EL (cell line): Measurements from ENCODE around the gene CYTH3.

ENCODE experiments used
- DNase-seq: peaks from one replicate; pipeline ENCODE4 v3.0.0-alpha.2; 2016

CYTH3 gene

DNA sequence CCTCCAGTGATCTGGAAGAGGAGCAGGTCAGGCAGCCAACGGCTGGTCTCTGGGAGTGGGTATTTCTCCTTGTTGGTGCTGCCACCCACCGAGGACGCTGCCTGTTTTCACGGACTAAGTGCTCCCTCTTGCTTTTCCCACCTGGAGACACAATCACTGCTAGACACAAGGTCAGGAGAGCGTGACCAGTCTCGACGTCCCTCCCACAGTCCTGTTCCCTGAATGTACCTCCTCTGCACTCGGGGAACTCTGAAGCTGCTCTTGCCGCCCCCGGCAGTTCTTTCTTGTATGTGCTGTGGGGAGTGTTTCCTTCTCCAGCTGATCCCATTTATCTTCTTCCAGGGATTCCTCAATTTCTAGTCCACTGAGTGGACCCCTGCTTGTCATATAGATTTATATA is 89.4 kb downstream of the CYTH3 start:
- DNase-seq = no peak

DNA sequence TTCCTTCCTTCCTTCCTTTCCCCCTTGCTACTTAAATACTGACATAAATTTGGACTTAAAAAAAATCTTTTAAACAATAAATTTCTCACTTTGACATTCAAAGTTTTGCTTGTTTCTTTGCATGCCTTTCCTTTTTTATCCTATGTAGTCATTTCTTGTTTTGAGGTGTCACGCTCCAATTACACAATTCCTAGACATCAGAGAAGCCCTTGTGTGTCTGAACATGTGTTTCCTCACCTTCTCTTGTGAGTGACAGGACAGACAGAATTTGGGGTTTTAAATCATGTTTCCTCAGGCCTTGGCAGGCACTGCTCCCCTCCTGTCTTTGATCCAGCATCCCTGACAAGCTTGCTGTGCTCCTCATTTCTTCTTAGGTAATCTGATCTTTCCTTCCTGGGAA is 91.3 kb downstream of the CYTH3 start:
- DNase-seq = no peak

DNA sequence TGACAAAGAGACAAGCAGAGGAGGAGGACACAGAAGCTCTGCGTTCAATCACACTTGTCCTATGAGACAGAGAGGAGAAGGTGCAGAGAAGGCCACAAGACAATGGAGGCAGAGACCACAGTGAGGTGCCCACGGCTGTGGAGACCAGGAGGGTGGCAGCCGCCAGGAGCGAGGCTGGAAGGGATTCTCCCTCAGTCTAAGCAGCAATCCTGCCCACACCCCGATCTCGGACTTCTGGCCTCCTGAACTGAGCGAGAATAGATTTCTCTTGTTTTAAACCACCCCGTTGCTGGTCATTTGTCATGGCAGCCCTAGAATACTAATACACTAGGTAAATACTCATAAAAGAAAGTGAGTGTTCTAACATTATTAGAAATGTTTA is 92.1 kb downstream of the CYTH3 start:
- DNase-seq = no peak

DNA sequence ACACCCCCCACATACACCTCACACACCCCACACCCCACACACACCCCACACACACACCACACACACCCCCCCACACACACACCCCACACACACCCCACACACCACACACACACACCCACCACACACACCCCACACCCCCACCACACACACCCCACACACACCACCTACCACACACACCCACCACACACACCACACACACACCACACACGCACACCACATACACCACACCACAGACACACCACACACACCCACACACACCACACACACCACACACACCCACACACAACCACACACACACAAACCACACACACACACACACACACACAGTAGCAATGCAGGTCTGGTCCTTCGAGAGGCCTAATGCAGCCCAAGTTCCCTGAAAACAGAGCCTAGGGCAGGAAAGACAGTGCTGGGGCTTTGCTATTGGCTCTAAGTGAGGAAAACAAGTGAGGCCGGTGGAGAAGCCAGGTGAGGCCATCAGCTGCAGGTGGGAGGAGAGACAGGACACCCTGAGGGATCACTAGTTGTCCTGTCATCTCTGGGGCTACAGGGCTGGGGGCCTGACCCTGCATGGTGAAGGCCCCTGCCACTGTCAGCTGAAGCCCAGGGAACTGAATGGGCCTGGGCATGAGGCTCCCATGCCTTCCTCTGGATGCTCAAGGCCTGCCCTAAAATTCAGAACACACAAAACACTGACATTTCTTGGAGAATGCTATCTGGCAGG is 92.6 kb downstream of the CYTH3 start:
- no peak for DNase-seq

DNA sequence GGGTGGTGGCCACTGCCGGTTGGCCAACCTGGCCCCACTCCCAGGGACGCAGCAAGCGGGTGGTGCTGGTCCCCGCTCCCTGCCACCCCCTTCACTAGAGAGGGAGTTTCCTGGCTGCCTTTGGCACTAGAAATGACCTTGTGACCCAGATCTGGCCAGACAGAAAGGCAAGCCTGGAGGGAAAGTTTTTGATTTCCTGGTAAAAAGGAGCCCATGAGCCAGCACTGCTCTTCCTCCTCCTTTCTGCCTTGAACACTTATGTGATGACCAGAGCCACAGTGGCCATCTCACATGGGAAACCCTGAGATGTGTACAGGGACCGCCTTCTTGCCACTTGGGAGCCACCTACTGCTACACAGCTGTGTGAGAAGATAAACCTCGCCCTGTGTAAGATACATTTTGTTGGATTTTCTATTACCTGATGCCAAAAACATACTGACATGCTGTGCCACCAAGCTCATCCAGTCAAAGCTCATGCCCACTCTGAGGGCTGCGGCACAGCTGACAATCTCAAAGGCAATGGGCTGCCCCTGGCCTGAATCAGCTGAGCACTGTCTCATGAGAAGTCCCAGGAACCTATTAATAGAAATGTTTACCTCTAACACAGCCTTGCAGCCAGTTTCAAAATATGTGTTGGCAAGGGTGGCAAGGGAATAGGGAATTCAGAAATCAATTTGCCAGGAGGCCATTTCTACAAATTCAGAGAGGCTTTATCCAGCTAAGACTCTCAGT is 94.0 kb downstream of the CYTH3 start:
- no peak for DNase-seq

DNA sequence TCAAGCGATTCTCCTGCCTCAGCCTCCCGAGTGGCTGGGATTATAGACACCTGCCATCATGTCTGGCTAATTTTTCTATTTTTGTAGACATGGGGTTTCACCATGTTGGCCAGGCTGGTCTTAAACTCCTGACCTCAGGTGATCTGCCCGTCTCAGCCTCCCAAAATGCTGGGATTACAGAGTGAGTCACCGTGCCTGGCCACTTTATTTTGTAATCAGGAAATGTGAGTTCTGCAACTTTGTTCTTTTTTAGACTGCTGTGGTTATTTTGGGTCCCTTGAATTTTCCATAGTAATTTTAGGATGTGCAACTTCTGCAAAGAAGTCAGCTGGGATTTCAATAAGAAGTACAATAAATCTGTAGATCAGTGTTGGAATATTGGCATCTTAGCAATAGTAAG is 96.8 kb downstream of the CYTH3 start:
- peak; percentile 46 for DNase-seq

DNA sequence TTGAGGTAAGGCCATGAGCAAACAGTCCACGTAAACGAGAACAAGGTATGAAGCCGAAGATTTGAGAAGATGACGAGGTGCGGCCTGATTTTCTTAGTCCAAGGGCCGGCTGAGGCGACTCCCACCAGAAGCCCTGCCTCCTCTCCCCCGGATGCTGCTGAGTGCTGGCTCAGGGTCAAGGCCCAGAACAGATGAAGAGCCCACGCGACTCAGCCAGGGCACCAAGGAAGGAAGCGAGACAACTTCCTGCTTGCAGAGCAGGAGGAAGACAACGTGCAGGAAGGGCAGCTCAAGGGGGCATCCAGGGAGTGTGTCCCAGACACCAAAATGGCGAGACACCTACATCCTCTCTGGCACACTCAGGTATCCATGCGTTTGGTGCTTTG is 99.5 kb downstream of the CYTH3 start:
- DNase-seq = peak; percentile 29

DNA sequence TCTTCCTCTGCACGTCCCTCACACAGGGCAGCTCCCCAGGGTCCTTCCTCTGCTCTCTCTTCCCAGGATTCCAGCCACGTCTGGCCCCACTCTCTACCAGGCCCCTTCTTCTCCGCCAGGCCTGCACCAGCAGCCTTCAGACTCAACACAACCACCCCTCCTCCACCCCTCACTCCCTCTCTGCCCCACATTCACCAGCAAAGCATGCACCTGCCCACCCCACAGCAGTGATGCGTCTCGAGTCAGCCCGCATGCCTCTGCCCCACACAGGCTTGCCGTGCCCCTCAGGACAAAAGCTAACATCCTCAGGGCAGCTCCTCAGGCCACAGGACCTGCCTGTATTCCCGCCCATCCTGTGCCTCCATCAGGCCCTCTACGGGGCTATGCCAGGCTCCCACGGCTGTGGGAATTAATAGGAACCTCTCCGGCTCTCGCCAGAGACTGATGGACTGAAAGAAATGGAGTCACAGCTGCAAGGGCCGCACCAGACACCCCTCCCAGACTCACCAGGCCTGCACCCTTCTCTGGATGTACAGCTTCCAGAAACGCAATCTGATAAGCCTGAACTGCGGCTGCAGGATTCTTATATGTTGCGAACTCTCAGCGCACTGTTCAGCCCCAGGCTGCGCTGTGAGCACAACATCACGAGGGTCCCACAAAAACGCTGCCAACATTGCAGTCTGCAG is 100.1 kb downstream of the CYTH3 start:
- peak; percentile 45 for DNase-seq

DNA sequence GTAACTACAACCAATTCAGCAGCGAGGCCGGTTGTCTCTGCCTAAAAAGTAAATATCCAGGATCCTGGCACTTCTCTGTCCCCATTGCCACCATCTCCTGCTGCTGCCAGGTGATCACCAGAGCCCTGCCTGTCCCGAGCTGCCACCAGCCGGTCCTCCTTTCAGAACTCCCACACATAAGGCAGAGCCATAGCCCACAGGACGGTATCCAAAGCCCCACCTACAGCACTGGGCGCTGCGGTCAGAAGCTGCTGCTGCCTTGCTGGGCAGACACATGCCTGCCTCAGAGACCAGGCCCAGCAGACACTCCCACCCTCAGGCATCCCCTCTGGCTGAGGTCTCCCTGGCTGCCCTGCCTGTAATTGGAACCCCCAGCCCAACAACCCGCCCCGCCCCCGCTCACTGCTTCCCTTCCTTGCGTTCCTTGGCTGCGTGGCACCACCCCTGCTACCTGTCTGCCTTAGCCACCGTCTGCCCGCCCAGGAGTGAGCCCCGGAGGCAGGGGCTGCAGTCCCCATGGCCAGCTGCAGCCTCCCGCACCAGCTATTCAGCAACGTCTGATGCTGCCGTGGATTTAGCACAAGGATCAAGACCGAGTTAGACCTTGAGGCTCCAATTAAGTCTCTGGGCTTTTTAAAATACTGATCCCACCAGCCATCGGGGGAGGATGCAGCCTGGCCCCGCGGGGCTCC is 100.7 kb downstream of the CYTH3 start:
- no peak for DNase-seq

DNA sequence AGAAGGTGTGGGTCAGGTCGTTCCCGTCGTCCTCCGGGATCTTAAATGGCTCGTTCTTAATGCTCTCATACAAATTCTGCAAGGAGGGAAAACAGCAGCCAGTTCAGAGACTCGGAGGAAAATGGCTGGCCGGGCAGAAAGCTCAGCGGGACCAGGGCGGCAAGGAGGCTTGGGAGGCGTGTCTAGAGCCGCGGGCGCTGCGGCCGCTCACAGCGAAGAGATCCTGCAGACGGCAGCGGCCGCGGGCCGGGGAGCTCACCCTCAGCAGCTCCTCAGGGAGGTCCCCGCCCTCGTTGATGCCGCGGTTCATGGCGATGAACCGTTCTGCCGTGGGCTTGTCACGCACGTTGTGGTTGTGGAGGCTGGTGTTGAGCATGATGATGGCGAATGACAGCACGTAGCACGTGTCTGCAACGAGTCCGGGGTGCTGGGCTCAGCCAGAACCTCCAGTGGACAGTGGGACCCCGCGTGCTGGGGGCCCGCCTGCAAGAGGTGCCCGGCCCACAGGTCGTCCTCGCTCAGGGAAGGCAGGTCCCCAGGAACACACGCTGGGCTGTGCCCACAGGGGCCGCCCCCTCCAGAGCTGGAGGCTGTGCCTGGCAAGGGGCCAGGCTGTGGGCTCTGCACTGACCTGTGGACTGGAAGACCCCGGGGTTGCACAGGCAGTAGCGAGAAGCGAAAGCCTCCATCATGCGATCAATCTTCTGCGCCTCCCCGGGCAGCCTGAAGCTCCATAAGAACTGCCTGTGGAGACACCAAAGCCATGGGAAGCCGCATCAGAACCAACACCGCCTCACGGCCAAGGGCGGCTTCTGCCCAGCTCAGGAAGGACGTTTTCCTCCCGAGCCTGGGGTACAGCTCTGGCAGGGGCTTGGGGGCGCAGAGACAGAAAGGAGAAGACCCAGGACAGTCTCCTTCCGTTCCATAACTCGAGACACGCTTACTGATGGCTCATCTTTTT is 101.6 kb downstream of the CYTH3 start:
- no peak for DNase-seq

DNA sequence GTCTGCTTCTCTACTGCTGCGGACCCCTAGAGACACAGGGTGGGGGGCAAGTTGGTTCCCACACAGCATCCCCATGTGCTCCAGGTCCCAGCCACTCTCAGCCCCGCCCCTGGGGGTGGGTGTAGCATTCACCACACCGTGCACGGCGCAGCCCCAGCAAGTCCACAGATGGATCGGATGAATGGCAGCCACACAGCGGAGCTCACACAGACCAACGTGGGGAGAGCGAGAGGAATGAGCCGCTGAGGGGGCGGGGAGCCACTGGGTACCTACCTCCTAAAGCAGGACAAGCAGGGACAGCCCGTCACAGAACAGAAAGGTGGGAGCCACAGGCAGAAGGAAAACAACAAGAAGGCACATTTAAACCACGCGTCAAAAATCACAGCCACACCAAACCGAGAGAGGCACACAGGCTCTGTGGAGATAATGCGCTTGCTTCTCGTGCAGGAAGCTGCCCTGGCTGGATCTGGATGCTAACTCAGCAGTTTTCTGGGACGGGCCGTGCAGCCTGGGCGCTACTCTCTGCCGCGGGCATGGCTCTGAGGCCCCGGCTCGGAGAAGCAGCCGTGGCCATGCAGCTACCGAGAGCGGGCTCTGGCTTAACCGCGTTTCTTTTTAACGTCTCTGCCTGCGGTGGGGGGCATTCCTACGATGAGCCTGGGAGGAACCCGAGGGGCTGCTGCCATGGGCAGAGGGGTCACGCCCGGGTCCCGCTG is 102.5 kb downstream of the CYTH3 start:
- DNase-seq = no peak

DNA sequence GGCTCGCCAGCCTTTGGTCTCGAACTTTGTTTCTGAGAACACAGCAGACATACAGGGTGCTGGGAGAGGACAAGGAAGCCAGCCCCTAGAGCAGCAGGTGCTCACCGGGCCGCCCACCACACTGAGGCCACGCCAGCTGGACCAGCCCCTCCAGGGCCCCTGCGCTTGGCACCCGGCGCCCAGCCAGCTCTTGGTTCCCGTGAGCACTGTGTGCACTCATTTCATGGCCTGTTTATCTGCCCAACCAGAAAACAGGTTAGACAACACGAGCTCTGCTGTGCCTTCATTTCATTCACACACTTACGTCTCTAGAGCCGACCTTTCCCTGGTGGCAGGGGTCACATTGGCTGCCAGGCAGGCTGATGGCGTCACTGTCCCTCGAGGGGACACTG is 104.0 kb downstream of the CYTH3 start:
- no peak for DNase-seq

DNA sequence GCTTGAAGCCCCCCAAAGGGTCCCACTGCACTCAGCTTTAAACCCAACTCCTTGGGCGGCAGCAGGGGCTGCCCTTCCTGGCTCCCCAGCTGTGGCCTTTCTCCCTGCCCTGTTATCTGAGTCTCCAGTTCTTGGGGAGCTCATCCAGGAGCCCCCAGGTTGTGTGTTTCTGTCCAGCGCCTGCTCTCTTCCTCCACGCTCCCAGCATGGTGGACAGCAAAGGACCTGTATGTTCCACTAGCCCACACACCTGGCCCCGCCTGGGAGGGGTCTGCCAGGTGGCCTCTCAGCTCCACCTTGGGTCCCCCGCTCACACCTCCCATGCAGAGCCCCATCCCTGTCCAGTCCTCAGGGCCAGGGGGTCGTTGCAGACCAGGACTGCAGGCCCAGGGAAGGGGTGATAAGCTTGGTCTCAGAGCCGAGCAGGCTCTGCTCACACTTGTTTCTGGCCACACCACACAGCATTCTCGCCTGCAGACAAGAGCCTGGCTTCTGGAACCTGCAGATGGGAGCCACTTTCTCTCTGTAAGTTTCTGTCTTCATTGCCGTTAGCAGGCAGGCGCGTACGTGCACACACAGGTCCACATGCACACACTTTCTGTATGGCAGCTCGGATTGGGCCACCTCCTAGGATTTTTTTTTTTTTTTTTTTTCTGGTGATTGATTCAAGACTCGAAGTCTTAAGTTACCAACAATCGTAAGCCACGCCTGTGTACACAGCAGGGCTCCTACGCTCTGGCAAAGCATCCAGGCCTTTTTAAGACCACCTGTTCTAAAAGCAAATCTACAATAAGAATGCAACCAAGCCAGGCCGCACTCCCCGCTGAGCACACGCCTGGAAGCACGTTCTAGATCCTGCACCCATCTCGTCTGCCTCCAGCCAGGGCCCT is 104.6 kb downstream of the CYTH3 start:
- DNase-seq = no peak

DNA sequence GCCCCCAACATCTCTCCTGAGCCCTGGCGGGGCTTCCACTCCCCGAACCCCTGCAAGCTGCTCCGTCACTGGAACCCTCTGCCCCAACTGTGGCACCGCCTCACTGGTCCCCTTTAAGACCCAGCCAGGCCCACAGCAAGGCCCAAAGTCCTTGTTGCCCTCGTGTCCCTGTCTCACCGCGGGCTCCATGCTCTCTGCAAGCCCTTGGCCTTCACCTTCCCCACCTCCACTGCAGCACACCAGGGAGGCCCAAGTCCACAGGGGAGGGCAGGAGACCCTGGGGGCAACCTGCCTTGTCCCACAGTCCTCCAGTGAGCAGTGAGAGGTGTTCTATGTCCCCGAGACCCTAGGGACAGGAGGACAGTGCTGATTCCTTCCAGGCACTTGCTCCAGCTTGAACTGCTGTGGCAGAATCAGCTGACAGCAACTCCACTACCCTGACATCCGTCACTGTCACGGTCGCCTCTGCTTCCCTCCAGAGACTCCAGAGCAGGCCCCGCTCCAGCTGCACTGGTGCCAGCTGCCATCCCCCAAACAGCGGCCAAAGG is 105.3 kb downstream of the CYTH3 start:
- DNase-seq = no peak

DNA sequence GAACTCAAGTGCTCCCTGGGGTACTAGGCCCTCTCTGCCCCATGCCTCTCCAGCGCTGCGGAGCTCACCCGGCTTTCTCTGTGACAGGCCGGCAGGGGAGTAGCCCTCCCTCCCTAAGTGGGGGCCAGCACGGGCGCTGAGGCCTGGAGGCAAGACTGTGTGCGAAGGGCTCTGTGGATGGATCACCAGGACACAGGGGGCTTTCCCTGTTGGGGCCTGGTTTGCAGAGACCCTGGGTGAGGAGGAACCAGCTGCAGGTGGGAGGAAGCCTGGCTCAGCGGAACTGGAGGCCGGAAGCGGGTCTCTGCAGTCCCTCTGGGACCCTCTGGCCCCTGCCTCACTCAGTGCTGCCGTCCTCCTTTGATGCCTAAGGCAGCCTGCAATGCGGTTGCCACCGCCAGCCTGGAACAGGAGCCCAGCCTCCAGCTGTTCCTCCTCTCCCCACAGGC is 106.0 kb downstream of the CYTH3 start:
- DNase-seq = no peak

DNA sequence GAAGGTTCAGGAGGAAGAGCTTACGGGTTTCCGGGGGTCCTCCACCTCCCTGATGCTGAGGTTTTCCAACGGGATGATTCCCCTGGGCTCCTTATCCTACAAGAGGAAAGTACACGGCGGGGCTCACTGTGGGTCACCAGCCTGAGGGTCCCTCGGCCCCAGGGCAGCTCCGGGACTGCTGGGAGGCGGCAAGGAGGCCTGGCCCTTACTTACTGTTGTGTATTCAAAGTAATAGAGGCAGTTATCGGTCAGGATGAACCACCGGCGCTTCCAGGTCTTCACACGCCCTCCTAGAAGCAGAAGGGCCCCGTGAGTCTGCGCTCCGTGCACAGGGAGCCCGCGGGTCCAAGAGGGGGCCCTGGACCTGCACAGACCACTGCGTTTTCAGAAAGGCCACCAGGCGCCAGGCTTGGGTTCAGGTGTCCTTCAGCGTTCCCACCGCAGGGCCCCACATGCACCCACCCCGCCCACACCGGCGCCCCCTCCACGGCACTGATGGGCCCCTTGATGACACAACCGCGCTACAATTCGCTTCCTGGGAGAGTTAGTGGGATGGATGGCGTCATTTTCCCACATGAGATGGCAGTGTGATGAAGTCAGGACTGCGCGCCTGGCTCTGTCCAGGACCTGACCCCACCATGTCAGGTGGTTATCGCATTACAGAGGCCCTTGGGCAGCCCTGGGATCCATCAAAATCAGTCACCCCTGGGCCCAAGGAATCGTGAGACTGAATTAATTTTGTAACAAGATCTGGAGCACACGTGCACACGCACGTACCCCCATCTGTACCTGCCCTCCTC is 106.7 kb downstream of the CYTH3 start:
- no peak for DNase-seq

DNA sequence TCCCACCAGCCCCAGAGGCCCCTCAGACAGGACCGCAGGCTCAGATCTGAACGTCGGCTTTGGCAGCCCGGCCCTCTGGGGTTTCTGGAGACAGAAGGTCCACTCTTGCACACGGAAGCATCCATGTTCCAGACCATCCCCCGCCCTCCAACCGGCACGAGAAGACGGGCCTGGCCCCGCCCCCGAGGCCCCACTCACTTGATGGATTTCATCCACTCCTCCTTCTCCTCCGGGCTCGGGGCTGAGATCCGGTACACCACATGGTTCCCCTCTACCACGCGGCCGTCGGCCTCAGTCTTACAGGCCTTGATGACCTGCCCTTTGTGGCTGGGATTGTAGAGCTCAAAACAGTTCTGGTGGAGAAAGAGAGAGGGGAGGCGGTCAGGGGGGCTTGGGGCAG is 107.3 kb downstream of the CYTH3 start:
- no peak for DNase-seq

DNA sequence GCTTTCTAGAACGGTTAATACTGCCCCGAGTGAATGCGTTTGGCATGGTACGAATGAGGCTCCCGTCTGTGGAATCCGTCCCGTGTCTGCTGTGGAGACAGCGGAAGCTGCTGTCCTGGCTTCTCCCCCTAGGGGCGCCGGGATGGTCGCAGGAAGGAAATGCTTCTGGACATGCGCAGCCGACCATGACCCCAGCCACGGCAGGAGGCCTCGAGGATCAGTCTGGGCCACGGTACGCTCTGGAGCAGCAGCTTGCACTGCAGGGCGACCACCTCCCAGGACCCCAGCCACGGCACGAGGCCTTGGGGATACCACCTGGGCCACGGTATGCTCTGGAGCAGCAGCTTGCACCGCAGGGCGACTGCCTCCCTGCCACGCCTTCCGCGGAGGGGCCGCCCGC is 107.9 kb downstream of the CYTH3 start:
- DNase-seq = no peak

DNA sequence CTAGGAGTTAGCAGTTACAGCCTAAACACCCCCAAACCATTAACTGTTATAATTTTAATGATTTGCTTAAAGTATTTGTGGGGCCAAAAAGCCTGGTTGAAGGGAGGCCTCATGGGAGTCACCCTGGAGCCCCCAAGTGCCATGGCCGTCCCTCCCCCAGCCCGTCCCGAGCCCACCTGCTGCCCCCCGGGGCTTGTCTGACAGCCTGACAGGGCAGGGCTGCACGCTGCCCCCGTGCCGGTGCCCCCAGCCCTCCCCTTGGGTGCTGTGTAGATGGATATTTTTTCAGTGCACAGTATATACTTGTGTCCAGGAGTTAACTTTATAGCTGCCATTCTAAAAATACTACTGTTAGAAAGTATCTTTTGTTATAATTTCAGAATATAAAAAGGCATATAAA is 108.4 kb downstream of the CYTH3 start:
- DNase-seq = no peak
